ENCODE measurements around the gene IZUMO4.
"Not testable (repeated sequence)": the region's sequence is repeated elsewhere in the genome, so short reads cannot be mapped to it uniquely, and the experiment has no call there.

IZUMO4 gene

GRCh38 chr19:2129022-2129421, 32.3 kb downstream of the IZUMO4 start:
- no peak for DNase-seq

- DNase-seq = no peak
Measured at GRCh38 chr19:2129486-2129885, 32.8 kb downstream of the IZUMO4 start.

GRCh38 chr19:2129892-2130770, 33.4 kb downstream of the IZUMO4 start:
- DNase-seq = no peak

GRCh38 chr19:2131012-2131975, 34.6 kb downstream of the IZUMO4 start:
- DNase-seq = not testable (repeated sequence)

GRCh38 chr19:2132191-2132590, 35.5 kb downstream of the IZUMO4 start:
- no peak for DNase-seq

- no peak for DNase-seq
Measured at GRCh38 chr19:2132731-2133490, 36.2 kb downstream of the IZUMO4 start.

- no peak for DNase-seq
Measured at GRCh38 chr19:2135474-2136402, 39.0 kb downstream of the IZUMO4 start.

- no peak for DNase-seq
Measured at GRCh38 chr19:2136796-2137195, 40.1 kb downstream of the IZUMO4 start.

- no peak for DNase-seq
Measured at GRCh38 chr19:2138061-2138728, 41.5 kb downstream of the IZUMO4 start.

- DNase-seq = no peak
Measured at GRCh38 chr19:2139385-2140137, 42.8 kb downstream of the IZUMO4 start.

- no peak for DNase-seq
Measured at GRCh38 chr19:2140138-2140569, 43.4 kb downstream of the IZUMO4 start.

GRCh38 chr19:2142173-2142829, 45.6 kb downstream of the IZUMO4 start:
- no peak for DNase-seq

- DNase-seq = no peak
Measured at GRCh38 chr19:2144190-2144589, 47.5 kb downstream of the IZUMO4 start.

GRCh38 chr19:2145831-2146241, 49.1 kb downstream of the IZUMO4 start:
- DNase-seq = no peak

GRCh38 chr19:2148482-2149135, 51.9 kb downstream of the IZUMO4 start:
- no peak for DNase-seq
